Measurements from ENCODE around the gene XBP1. TPM values are rescaled to one million over a fixed set of nuclear protein-coding genes. Genes with fewer than 3 reads are reported as not detected.

XBP1 gene
- total and polyA plus RNA-seq, 2 of the 13 experiments (the other 11 are each of a cell fraction or from before 2014, with no cell fraction given): 416 to 427 TPM

GRCh38 chr22:28798810-28799605, 1.4 kb downstream of the XBP1 start (continued):
- TF ChIP-seq IRF9 (CRISPR knock-in tag; IDR thresholded peaks at IDR 0.05; ENCODE audit: borderline replicate concordance) (no peak), ZBTB1 (CRISPR knock-in tag; IDR thresholded peaks at IDR 0.05; ENCODE audit: borderline replicate concordance) (no peak), RNF219 (CRISPR knock-in tag; IDR thresholded peaks at IDR 0.05) (0 out of 2 replicates have a peak, but pooled peaks have one; percentile 48), ATF4 (CRISPR knock-in tag; IDR thresholded peaks at IDR 0.05) (peak; percentile 85 to 94), ZNF747 (CRISPR knock-in tag; IDR thresholded peaks at IDR 0.05; ENCODE audit: borderline replicate concordance) (0 out of 2 replicates have a peak, but pooled peaks have one; percentile 1), FIP1L1 (IDR thresholded peaks at IDR 0.05; ENCODE audit: borderline replicate concordance, insufficient read depth, low read depth, low read length) (no peak), CTCF (CRISPR knock-in tag; IDR thresholded peaks at IDR 0.05) (no peak), ZNF260 (CRISPR knock-in tag; IDR thresholded peaks at IDR 0.05; ENCODE audit: borderline replicate concordance, low read depth) (no peak), ZBTB21 (CRISPR knock-in tag; IDR thresholded peaks at IDR 0.05) (peak; percentile 73; the same call in 1 of the 2 replicates), AGO2 (optimal IDR thresholded peaks at IDR 0.05; ENCODE audit: low read depth, low read length) (peak; percentile 80), SNAPC4 (CRISPR knock-in tag; IDR thresholded peaks at IDR 0.05) (no peak), KDM3A (CRISPR knock-in tag; IDR thresholded peaks at IDR 0.05; ENCODE audit: low read depth) (0 out of 2 replicates have a peak, but pooled peaks have one; percentile 13), RARA (CRISPR knock-in tag; IDR thresholded peaks at IDR 0.05) (no peak), JDP2 (CRISPR knock-in tag; IDR thresholded peaks at IDR 0.05; ENCODE audit: borderline replicate concordance) (no peak), ZNF446 (CRISPR knock-in tag; IDR thresholded peaks at IDR 0.05) (no peak), JUNB (CRISPR knock-in tag; IDR thresholded peaks at IDR 0.05; ENCODE audit: borderline replicate concordance) (0 out of 2 replicates have a peak, but pooled peaks have one; percentile 33)

All from HepG2 (cell line).